ENCODE measurements around the gene ODC1.

ODC1 gene

GRCh38 chr2:10414591-10414990, 33.5 kb downstream of the ODC1 start:
- no peak for TF ChIP-seq EZH2 (IDR thresholded peaks at IDR 0.05; ENCODE audit: borderline replicate concordance, low read depth, low read length, severe bottlenecking)
- TF ChIP-seq, protein P1, sequence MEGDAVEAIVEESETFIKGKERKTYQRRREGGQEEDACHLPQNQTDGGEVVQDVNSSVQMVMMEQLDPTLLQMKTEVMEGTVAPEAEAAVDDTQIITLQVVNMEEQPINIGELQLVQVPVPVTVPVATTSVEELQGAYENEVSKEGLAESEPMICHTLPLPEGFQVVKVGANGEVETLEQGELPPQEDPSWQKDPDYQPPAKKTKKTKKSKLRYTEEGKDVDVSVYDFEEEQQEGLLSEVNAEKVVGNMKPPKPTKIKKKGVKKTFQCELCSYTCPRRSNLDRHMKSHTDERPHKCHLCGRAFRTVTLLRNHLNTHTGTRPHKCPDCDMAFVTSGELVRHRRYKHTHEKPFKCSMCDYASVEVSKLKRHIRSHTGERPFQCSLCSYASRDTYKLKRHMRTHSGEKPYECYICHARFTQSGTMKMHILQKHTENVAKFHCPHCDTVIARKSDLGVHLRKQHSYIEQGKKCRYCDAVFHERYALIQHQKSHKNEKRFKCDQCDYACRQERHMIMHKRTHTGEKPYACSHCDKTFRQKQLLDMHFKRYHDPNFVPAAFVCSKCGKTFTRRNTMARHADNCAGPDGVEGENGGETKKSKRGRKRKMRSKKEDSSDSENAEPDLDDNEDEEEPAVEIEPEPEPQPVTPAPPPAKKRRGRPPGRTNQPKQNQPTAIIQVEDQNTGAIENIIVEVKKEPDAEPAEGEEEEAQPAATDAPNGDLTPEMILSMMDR (IDR thresholded peaks at IDR 0.05; ENCODE audit: borderline replicate concordance, extremely low read depth, low read length, poor library complexity, severe bottlenecking), result no peak
- no peak overlapping the region for H2AFZ ChIP-seq (ENCODE audit: low read depth, low read length)
- H3K27me3 ChIP-seq (ENCODE audit: insufficient read depth, low read length, poor library complexity), result no peaks in the 10 kb centered on the region
- no peaks in the 10 kb centered on the region for H3K79me2 ChIP-seq (ENCODE audit: insufficient read depth, low read length)
- H3K9ac ChIP-seq (ENCODE audit: low read depth, low read length), result no peak overlapping the region
- H4K20me1 ChIP-seq (ENCODE audit: insufficient read depth, low read length), result 0 out of 2 replicates have a peak, but pooled peaks cover 7% of the 10 kb centered on the region
- H3K4me1 ChIP-seq (ENCODE audit: insufficient read depth, low read length), result no peaks in the 10 kb centered on the region; the same call in 1 of the 2 replicates
- no peak for ATAC-seq (ENCODE audit: insufficient read depth, low read depth)
- no peaks in the 10 kb centered on the region for H3K36me3 ChIP-seq (ENCODE audit: insufficient read depth, low read length)
- no peak overlapping the region for H3K27ac ChIP-seq (ENCODE audit: low read length)
- H3K4me3 ChIP-seq (ENCODE audit: low read depth in 1 of 2, low read length in 2 of 2), result no peak overlapping the region
- H3K9me3 ChIP-seq (ENCODE audit: insufficient read depth, low read length, severe bottlenecking), result no peaks in the 10 kb centered on the region
- DNase-seq, result no peak
- no peak overlapping the region for H3K4me2 ChIP-seq (ENCODE audit: insufficient read depth, low read length)

- DNase-seq, result no peak
Measured at GRCh38 chr2:10413991-10414451, 34.1 kb downstream of the ODC1 start.

GRCh38 chr2:10413503-10413902, 34.6 kb downstream of the ODC1 start:
- peaks cover 6% of the 10 kb centered on the region; the same call in 1 of the 2 replicates for H3K4me1 ChIP-seq (ENCODE audit: insufficient read depth, low read length)
- H3K9me3 ChIP-seq (ENCODE audit: insufficient read depth, low read length, severe bottlenecking), result no peaks in the 10 kb centered on the region
- TF ChIP-seq, protein P1 (IDR thresholded peaks at IDR 0.05; ENCODE audit: borderline replicate concordance, extremely low read depth, low read length, poor library complexity, severe bottlenecking), result no peak
- no peak for TF ChIP-seq EZH2 (IDR thresholded peaks at IDR 0.05; ENCODE audit: borderline replicate concordance, low read depth, low read length, severe bottlenecking)

More at GRCh38 chr2:10413991-10414451, 34.1 kb downstream of the ODC1 start:
- Histone ChIP-seq H3K9me3 (ENCODE audit: insufficient read depth, low read length, severe bottlenecking) (no peaks in the 10 kb centered on the region), H2AFZ (ENCODE audit: low read depth, low read length) (no peak overlapping the region), H3K9ac (ENCODE audit: low read depth, low read length) (no peak overlapping the region), H3K36me3 (ENCODE audit: insufficient read depth, low read length) (no peaks in the 10 kb centered on the region), H3K79me2 (ENCODE audit: insufficient read depth, low read length) (no peaks in the 10 kb centered on the region), H4K20me1 (ENCODE audit: insufficient read depth, low read length) (0 out of 2 replicates have a peak, but pooled peaks cover 7% of the 10 kb centered on the region), H3K27ac (ENCODE audit: low read length) (no peak overlapping the region), H3K4me1 (ENCODE audit: insufficient read depth, low read length) (peaks cover 4% of the 10 kb centered on the region; the same call in 1 of the 2 replicates), H3K4me2 (ENCODE audit: insufficient read depth, low read length) (no peak overlapping the region), H3K27me3 (ENCODE audit: insufficient read depth, low read length, poor library complexity) (no peaks in the 10 kb centered on the region), H3K4me3 (ENCODE audit: low read depth in 1 of 2, low read length in 2 of 2) (no peak overlapping the region)
- TF ChIP-seq EZH2 (IDR thresholded peaks at IDR 0.05; ENCODE audit: borderline replicate concordance, low read depth, low read length, severe bottlenecking), result no peak
- TF ChIP-seq, protein P1 (IDR thresholded peaks at IDR 0.05; ENCODE audit: borderline replicate concordance, extremely low read depth, low read length, poor library complexity, severe bottlenecking), result no peak
- ATAC-seq (ENCODE audit: insufficient read depth, low read depth), result no peak

More at GRCh38 chr2:10413503-10413902, 34.6 kb downstream of the ODC1 start:
- no peak for ATAC-seq (ENCODE audit: insufficient read depth, low read depth)
- Histone ChIP-seq H3K36me3 (ENCODE audit: insufficient read depth, low read length) (no peaks in the 10 kb centered on the region), H3K27me3 (ENCODE audit: insufficient read depth, low read length, poor library complexity) (no peaks in the 10 kb centered on the region), H3K9ac (ENCODE audit: low read depth, low read length) (no peak overlapping the region), H3K4me3 (ENCODE audit: low read depth in 1 of 2, low read length in 2 of 2) (no peak overlapping the region), H3K79me2 (ENCODE audit: insufficient read depth, low read length) (no peaks in the 10 kb centered on the region), H3K4me2 (ENCODE audit: insufficient read depth, low read length) (no peak overlapping the region), H2AFZ (ENCODE audit: low read depth, low read length) (no peak overlapping the region), H4K20me1 (ENCODE audit: insufficient read depth, low read length) (peaks cover 9% of the 10 kb centered on the region), H3K27ac (ENCODE audit: low read length) (no peak overlapping the region)
- DNase-seq, result no peak
